T-helper 2 cell (primary cell): ENCODE results near the gene CLEC1A.
"Not testable (repeated sequence)": the region's sequence is repeated elsewhere in the genome, so short reads cannot be mapped to it uniquely, and the experiment has no call there.

Experiments
- DNase-seq, 5 experiments: peaks; one replicate each; pipeline versions ENCODE4 v3.0.0 to v3.0.0-alpha.2; 2012 to 2022

CLEC1A gene

GRCh38 chr12:10042167-10042566, 56.6 kb downstream of the CLEC1A start:
- DNase-seq: no peak

GRCh38 chr12:10033783-10034545, 64.8 kb downstream of the CLEC1A start:
- no peak for DNase-seq

GRCh38 chr12:10031771-10032175, 67.0 kb downstream of the CLEC1A start:
- no peak for DNase-seq

- DNase-seq: no peak
Observed at GRCh38 chr12:10031321-10031720, 67.5 kb downstream of the CLEC1A start.

- DNase-seq: no peak
Observed at GRCh38 chr12:10030446-10030845, 68.3 kb downstream of the CLEC1A start, which contains the start of gene CLEC9A. TSS of gene CLEC9A (plus strand) at chr12:10030682. CDS start at chr12:10052688, 22,006 bp downstream.

GRCh38 chr12:10027721-10028120, 71.1 kb downstream of the CLEC1A start:
- DNase-seq: no peak

GRCh38 chr12:10027311-10027710, 71.5 kb downstream of the CLEC1A start:
- DNase-seq: no peak

GRCh38 chr12:10026666-10027065, 72.1 kb downstream of the CLEC1A start:
- not testable (repeated sequence) for DNase-seq

GRCh38 chr12:10025236-10025635, 73.5 kb downstream of the CLEC1A start:
- no peak for DNase-seq

GRCh38 chr12:10021342-10021741, 77.4 kb downstream of the CLEC1A start:
- DNase-seq: no peak
